Stimulated activated naive CD8-positive, alpha-beta T cell treated with anti-CD3 and anti-CD28 coated beads, Interleukin-15, Interleukin-2, amounts not matched to agents 100 U/mL and 50 U/mL, for 24 hours (primary cell): ENCODE data around the gene DNAI2.
A peak's percentile ranks its signal among the peaks of the same experiment; 100 is the strongest.

Source experiments
- ATAC-seq: fragments of 150-1000 bp; cut with Tn5 transposase; one replicate; pipeline ENCODE4 v1.10.0; 2021
- DNase-seq: peaks from one replicate; pipeline ENCODE4 v3.0.0; 2021

DNAI2 gene

GRCh38 chr17:74340470-74341023 lies 66.5 kb downstream of the DNAI2 start:
- ATAC-seq (no peak), DNase-seq (no peak)

GRCh38 chr17:74342224-74342623 lies 68.2 kb downstream of the DNAI2 start:
- DNase-seq (no peak), ATAC-seq (no peak)

DNA sequence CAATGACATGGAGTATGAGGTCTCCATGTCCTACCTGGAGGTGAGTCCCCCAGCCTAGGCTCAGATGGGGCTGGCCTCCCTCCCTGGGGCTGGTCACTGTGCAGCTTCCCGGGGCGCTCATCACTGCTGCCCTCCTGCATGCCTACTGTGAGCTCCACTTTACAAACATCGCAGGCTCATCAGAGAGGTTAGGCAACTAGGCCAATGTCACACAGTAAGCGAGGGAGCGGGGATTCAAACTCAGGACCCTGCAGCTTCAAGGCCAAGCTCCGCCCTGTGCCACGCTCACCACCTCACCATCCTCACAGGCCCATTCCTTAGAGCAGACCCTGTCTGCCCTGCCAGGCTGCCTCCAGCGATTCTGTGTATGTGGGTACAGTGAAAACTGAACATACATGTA lies 69.1 kb downstream of the DNAI2 start:
- DNase-seq (no peak), ATAC-seq (no peak)

- DNase-seq, result no peak
- no peak for ATAC-seq
Measured at GRCh38 chr17:74343526-74344284, 69.7 kb downstream of the DNAI2 start.

DNA sequence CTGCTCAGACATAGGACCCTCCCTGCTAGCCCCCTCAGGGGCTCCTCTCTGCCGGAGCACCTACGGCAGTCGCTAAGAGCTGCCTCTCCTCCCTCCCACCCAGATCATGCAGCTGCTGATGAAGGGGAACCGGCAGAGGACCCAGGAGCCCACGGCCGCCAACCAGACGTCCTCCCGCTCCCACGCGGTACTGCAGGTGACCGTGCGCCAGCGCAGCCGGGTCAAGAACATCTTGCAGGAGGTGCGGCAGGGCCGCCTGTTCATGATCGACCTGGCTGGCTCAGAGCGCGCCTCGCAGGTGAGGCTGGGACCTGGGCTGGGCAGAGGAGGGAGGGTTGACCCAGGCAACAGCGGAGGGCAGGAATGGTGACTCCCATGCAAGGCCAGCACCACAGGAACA lies 70.6 kb downstream of the DNAI2 start:
- DNase-seq, result no peak
- no peak for ATAC-seq

GRCh38 chr17:74345433-74346241 lies 71.6 kb downstream of the DNAI2 start:
- DNase-seq (no peak), ATAC-seq (no peak)

- ATAC-seq (no peak), DNase-seq (no peak)
Measured at GRCh38 chr17:74347646-74348045, 73.6 kb downstream of the DNAI2 start.

DNA sequence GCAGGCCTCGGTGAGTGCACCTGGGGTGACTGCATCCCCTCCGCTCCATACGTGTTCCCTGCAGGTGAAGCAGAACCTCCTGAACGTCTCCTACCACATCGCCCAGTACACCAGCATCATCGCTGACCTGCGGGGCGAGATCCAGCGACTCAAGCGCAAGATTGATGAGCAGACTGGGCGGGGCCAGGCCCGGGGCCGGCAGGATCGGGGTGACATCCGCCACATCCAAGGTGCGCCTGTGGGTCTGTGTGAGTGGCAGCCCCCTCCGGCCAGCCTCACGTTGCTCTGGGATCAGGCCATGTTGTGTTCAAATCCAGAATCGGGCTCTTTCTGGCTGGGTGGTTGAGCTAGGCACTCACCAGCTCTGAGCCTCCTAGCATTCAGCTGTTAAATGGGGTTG lies 75.1 kb downstream of the DNAI2 start:
- no peak for DNase-seq
- no peak for ATAC-seq

GRCh38 chr17:74350486-74350885 lies 76.5 kb downstream of the DNAI2 start:
- ATAC-seq (no peak), DNase-seq (no peak)

GRCh38 chr17:74351552-74352210 lies 77.6 kb downstream of the DNAI2 start:
- ATAC-seq (no peak), DNase-seq (no peak)

- DNase-seq (no peak), ATAC-seq (no peak)
Measured at GRCh38 chr17:74353446-74354060, 79.5 kb downstream of the DNAI2 start.

DNA sequence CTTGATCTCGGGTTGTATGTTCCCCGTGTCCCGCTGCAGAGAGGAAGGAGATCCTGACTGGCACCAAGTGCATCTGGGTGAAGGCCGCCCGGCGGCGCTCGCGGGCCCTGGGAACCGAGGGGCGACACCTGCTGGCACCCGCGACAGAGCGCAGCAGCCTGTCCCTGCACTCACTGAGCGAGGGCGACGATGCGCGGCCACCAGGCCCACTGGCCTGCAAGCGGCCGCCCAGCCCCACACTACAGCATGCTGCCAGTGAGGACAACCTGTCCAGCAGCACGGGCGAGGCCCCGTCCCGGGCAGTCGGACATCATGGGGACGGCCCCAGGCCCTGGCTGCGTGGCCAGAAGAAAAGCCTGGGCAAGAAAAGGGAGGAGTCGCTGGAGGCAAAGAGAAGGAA lies 80.1 kb downstream of the DNAI2 start:
- ATAC-seq (peak; percentile 71), DNase-seq (peak; percentile 78)

GRCh38 chr17:74354561-74354960 lies 80.5 kb downstream of the DNAI2 start:
- ATAC-seq, result no peak

DNA sequence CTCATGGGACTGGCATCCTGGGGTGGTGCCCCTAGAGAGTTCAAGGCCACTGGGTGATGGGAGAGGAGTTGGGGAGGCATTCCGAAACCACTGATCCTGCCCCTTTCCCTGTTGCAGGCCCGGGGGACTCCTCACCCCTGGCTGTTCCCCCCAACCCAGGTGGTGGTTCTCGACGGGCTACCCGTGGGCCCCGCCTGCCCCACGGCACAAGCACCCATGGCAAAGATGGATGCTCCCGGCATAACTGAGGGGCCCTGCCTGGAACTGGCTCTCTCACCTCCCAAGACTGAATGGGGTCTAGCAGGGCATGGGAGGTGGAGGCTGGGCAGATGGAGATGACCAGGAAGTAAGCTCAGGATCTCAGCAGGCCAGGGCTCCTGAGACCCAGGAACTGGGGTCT lies 81.0 kb downstream of the DNAI2 start:
- ATAC-seq (no peak), DNase-seq (no peak)

More at GRCh38 chr17:74354561-74354960, 80.5 kb downstream of the DNAI2 start:
- no peak for DNase-seq

- DNase-seq (no peak), ATAC-seq (no peak)
Measured at GRCh38 chr17:74356646-74357465, 82.8 kb downstream of the DNAI2 start.

DNA sequence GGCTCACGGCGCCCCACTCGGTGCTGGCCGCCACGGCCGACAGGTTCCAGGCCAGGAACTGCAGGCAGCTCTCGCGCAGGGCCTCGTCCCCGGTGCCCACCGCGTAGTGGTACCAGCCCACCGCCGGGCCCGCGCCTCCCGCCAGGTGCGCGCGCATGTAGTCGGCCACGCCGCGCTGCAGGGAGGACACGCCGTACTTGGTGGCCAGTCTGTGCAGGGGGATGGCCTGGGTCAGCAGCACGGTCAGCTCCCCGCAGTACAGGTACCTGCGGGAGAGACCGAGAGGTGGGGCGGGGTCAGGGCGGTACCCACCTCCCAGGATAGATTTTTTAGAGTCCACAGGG lies 83.4 kb downstream of the DNAI2 start:
- ATAC-seq, result no peak
- no peak for DNase-seq

- DNase-seq, result no peak
- no peak for ATAC-seq
Measured at GRCh38 chr17:74358697-74359096, 84.7 kb downstream of the DNAI2 start.

GRCh38 chr17:74359916-74360315 lies 85.9 kb downstream of the DNAI2 start:
- DNase-seq (no peak), ATAC-seq (no peak)

DNA sequence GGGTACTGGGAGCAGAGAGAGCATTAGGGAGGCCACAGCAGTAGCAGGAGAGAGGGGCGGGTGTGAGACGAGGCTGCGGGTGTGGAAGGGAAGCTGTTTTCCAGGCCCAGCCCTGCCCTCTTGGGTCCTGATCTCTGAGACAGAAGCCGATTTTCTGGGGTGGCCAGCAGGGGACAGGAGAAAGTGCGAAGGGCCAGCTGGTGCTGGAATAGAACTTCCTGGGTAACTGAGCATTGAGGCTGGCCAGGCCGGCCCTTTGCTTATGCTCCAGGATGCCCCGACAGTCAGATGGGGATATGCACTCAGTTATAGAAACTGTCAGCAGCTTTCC lies 86.8 kb downstream of the DNAI2 start:
- DNase-seq (no peak), ATAC-seq (no peak)

- ATAC-seq, result peak; percentile 34
Measured at GRCh38 chr17:74361230-74362068, 87.4 kb downstream of the DNAI2 start, which contains the start of gene BTBD17. TSS of gene BTBD17 (minus strand) at chr17:74361868. CDS start at chr17:74361819, 49 bp downstream.

GRCh38 chr17:74362069-74362405 lies 88.0 kb downstream of the DNAI2 start:
- ATAC-seq, result no peak
- no peak for DNase-seq

More at GRCh38 chr17:74361230-74362068, 87.4 kb downstream of the DNAI2 start, which contains the start of gene BTBD17:
- peak; percentile 66 for DNase-seq
